ENCODE results near the gene ZNF165.
A peak's percentile ranks its signal among the peaks of the same experiment; 100 is the strongest.
"Not testable (repeated sequence)": the region's sequence is repeated elsewhere in the genome, so short reads cannot be mapped to it uniquely, and the experiment has no call there.

ZNF165 gene

GRCh38 chr6:28122283-28122682, 41.9 kb downstream of the ZNF165 start:
- DNase-seq (ENCODE audit: low read depth), result not testable (repeated sequence)

DNA sequence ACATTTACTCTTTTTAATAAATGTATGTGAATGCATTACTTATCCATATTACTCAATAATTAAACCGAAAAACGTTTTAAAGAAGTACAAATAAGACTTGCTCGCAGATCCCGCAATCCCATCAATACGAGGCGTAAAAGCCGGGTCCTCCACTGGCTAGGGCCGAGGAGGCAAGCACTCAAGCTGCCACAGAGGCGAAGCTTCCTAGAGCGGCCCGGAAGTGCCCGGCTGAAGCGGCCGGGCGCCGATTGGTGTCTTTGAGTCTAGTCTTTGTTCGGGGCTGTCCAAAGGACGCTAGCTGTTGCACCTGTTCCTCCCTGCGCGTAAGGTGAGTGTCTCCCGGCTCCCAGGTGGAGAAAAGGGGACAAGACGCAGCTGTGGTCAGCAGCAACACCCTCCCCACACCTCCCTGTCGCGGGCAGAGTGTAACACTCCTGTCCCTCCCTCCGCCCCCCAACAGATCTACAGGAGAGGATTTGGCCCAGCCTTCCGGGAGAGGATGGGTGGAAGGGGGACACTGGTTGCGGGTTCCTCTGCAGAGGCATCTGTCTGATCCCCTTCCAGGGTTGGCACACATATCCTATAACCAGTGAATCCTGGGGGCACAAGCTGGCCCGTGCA, 44.1 kb downstream of the ZNF165 start, which contains the start of gene ZSCAN16:
TSS of gene ZSCAN16 (plus strand) at position 260 of the 621 bp plus-strand sequence. CDS start 835 bp downstream, outside the sequence.
- DNase-seq (ENCODE audit: low read depth), result peak; percentile 83

DNA sequence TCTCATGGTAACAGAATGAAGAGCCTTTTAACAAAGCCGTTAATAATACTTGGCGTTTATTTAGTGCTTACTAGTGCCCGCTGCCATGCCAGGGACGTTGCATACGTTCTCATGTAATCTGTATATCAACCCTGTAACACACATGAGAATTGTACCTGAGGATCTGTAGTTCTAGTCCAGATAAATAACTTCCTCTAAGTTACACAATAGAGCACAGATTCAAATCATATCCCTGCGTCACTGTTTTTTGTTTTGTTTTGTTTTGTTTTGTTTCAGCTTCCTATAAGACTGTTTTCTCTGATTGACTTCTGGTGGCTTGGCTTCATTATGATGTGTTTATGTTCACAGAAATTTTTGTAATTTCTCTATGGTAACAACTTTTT, 44.6 kb downstream of the ZNF165 start:
- no peak for DNase-seq (ENCODE audit: low read depth)

GRCh38 chr6:28125401-28125800, 45.0 kb downstream of the ZNF165 start:
- no peak for DNase-seq (ENCODE audit: low read depth)

GRCh38 chr6:28134015-28134414, 53.6 kb downstream of the ZNF165 start:
- DNase-seq (ENCODE audit: low read depth), result peak; percentile 50

GRCh38 chr6:28134716-28135115, 54.3 kb downstream of the ZNF165 start:
- DNase-seq (ENCODE audit: low read depth), result no peak

DNA sequence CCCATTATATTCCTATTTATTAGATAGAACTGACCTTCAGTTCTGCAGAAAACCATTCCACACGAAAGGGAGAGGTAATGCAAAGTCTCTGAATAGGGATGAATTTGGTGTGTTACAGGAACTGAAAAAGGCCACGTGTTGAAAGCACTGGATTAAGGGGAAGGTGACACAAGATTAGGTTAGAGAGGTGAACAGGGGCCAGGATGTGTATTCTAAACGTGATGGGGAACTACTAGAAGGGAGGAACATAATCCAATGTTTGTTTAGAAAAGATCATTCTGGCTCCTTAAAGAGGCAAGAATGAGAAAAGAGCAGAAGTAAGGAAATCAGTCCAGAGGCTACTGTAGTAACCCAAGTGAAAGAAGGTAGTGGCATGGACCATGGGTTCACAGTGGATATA, 55.0 kb downstream of the ZNF165 start:
- DNase-seq (ENCODE audit: low read depth), result no peak

GRCh38 chr6:28136585-28137504, 56.5 kb downstream of the ZNF165 start:
- DNase-seq (ENCODE audit: low read depth), result peak; percentile 98

DNA sequence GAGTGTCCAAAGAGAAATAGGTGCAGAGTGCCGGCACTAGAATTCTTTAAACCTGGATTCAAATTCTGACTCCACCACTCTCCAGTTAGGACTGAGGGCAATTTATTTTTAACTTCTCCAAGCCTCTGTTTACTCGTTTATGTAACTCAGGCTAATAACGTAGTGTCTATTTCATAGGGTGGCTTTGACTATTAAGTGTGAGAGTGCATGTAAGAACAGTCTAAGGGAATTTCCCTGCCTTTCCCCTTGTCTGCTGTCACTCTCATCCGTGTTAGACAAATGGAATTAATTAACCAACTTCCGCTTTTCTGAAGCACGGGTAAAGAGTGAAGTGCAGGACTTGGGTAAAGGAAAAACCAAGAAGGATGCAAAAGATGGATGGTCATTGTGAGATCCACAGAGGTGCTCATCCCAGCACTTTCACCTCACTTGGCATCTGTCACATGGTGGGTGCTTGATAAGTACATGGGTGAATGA, 57.2 kb downstream of the ZNF165 start:
- DNase-seq (ENCODE audit: low read depth), result no peak

Measured in iris pigment epithelial cell (primary cell).